Measurements from ENCODE around the gene FLVCR2. TPM values are rescaled to one million over a fixed set of nuclear protein-coding genes. Genes with fewer than 3 reads are reported as not detected.

FLVCR2 gene
- polyA plus RNA-seq, 1 of the 3 experiments (the other 2 are of a cell fraction): 0.05 TPM

- no peak; the same call in 1 of the 2 replicates for TF ChIP-seq MXI1 (IDR thresholded peaks at IDR 0.05; ENCODE audit: low read depth, low read length)
These were observed 24.6 kb upstream of the FLVCR2 start (continued) for GRCh38 chr14:75553761-75554364.

DNA sequence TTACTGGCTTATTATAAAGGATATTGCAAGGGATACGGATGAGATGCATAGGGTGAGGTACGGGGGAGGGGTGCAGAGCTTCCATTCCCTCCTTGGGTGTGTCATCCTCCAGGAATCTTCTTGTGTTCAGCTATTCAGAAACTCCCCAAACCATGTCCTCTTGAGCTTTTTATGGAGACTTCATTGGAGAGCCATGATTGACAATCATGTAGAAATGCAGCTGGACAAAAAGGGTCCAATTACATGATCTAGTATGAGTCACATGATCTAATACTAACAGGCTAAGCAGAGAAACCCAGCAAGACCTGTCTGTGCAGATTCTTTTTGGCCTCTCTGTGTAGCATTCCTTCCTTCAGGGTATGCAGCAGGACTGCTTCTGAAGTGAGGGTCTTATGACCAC is 23.9 kb upstream of the FLVCR2 start:
- Histone ChIP-seq H3K27me3 (ENCODE audit: insufficient read depth) (no peaks in the 10 kb centered on the region; the same call in 1 of the 2 replicates), H3K4me3 (ENCODE audit: low read depth in 2 of 2, low read length in 1 of 2) (no peak overlapping the region), H3K9ac (no peak overlapping the region), H2AFZ (ENCODE audit: low read depth) (no peak overlapping the region), H3K9me2 (no peaks in the 10 kb centered on the region), H3K9me3 (no peaks in the 10 kb centered on the region), H3K27ac (ENCODE audit: low read depth in 2 of 2, low read length in 1 of 2) (peak overlapping the region in 1 of 2 experiments; percentile 80; a peak in 2 of 4 replicates), H3K4me2 (no peak overlapping the region), H3K4me1 (ENCODE audit: control insufficient read depth in 1 of 2, insufficient read depth in 2 of 2, low read depth in 1 of 2, low read length in 1 of 2) (peaks cover 0 to 8% of the 10 kb centered on the region in 2 experiments; a peak in 2 of 4 replicates), H3F3A (replicated peaks; ENCODE audit: insufficient read depth) (no peaks in the 10 kb centered on the region), H3K36me3 (replicated peaks in 1 of 2; ENCODE audit: control insufficient read depth in 1 of 2, insufficient read depth in 2 of 2, low read length in 1 of 2) (no peaks in the 10 kb centered on the region), H4K20me1 (ENCODE audit: insufficient read depth) (no peaks in the 10 kb centered on the region), H3K79me2 (ENCODE audit: insufficient read depth) (no peaks in the 10 kb centered on the region)
- ChIA-PET POLR2A (no interaction called here), CTCF (interaction anchor here (0.9 to 2.3 kb wide), 4 partner anchors 9 to 247 kb away, joined by 3 to 16 read pairs (median 5); no protein-coding TSS in a partner anchor)
- WGBS (ENCODE audit: low lambda C conversion rate): 7% methylated on average over 2 of the region's 2 CpGs
- DNase-seq: no peak
- TF ChIP-seq ELF1 (IDR thresholded peaks at IDR 0.05): no peak
- TF ChIP-seq, protein P1, sequence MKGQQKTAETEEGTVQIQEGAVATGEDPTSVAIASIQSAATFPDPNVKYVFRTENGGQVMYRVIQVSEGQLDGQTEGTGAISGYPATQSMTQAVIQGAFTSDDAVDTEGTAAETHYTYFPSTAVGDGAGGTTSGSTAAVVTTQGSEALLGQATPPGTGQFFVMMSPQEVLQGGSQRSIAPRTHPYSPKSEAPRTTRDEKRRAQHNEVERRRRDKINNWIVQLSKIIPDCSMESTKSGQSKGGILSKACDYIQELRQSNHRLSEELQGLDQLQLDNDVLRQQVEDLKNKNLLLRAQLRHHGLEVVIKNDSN (IDR thresholded peaks at IDR 0.05; ENCODE audit: borderline replicate concordance, low read depth): 0 out of 2 replicates have a peak, but pooled peaks have one; percentile 4

- POLR2A ChIA-PET: no interaction called here
- Histone ChIP-seq H3K4me1 (ENCODE audit: control insufficient read depth in 1 of 2, insufficient read depth in 2 of 2, low read depth in 1 of 2, low read length in 1 of 2) (peaks cover 0 to 16% of the 10 kb centered on the region in 2 experiments; a peak in 2 of 4 replicates), H3K9me3 (no peaks in the 10 kb centered on the region), H3F3A (replicated peaks; ENCODE audit: insufficient read depth) (no peaks in the 10 kb centered on the region), H3K27ac (ENCODE audit: low read depth in 2 of 2, low read length in 1 of 2) (no peak overlapping the region), H3K27me3 (ENCODE audit: insufficient read depth) (peaks cover 5% of the 10 kb centered on the region; the same call in 1 of the 2 replicates), H3K79me2 (ENCODE audit: insufficient read depth) (no peaks in the 10 kb centered on the region), H3K9me2 (no peaks in the 10 kb centered on the region), H2AFZ (ENCODE audit: low read depth) (no peak overlapping the region), H3K4me3 (ENCODE audit: low read depth in 2 of 2, low read length in 1 of 2) (no peak overlapping the region), H3K4me2 (no peak overlapping the region), H4K20me1 (ENCODE audit: insufficient read depth) (no peaks in the 10 kb centered on the region), H3K36me3 (replicated peaks in 1 of 2; ENCODE audit: control insufficient read depth in 1 of 2, insufficient read depth in 2 of 2, low read length in 1 of 2) (no peaks in the 10 kb centered on the region), H3K9ac (no peak overlapping the region)
- DNase-seq: no peak
- CTCF ChIA-PET: no interaction called here
- TF ChIP-seq MXI1 (IDR thresholded peaks at IDR 0.05; ENCODE audit: low read depth, low read length) (no peak), CTCF (IDR thresholded peaks at IDR 0.05) (no peak), EP300 (IDR thresholded peaks at IDR 0.05; ENCODE audit: borderline replicate concordance in 1 of 2, low read depth in 1 of 2, low read length in 1 of 2) (no peak), TAF1 (IDR thresholded peaks at IDR 0.05; ENCODE audit: borderline replicate concordance, low read depth, low read length) (no peak), TCF12 (IDR thresholded peaks at IDR 0.05) (no peak), FOXJ3 (CRISPR knock-in tag; IDR thresholded peaks at IDR 0.05) (no peak), SMC3 (IDR thresholded peaks at IDR 0.05; ENCODE audit: low read depth, low read length) (no peak), JUND (IDR thresholded peaks at IDR 0.05) (no peak)
- WGBS (ENCODE audit: low lambda C conversion rate): 52% methylated on average over 5 of the region's 5 CpGs
These were observed 20.0 kb upstream of the FLVCR2 start for GRCh38 chr14:75558440-75558839.

Data from SK-N-SH (cell line).